ENCODE results near the gene SLC39A11.

Gene SLC39A11

DNA sequence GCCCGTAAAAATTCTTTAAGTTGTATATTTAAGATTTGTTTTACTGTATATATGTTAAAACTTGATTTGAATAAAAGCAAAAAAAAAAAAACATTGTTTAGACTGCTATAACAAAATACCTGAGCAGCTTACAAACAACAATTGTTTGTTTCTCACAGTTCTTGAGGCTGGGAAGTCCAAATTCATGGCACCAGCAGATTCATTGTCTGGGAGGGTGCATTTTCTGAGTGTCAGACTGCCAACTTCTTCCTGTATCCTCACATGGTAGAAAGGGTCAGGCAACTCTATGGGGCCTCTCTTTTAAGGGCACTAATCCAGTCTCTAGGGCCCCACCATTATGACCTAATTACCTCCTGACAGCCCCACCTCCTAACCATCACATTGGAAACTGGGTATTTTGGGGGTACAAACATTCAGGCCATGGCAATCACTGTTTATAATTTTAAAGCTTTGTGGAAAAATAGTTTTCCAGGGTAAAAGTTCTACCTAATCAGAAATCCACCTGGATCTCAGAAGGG lies 281.4 kb downstream of the SLC39A11 start:
- no peak for DNase-seq (ENCODE audit: low read depth in 1 of 2, low spot score in 1 of 2)
- TF ChIP-seq, protein P1, sequence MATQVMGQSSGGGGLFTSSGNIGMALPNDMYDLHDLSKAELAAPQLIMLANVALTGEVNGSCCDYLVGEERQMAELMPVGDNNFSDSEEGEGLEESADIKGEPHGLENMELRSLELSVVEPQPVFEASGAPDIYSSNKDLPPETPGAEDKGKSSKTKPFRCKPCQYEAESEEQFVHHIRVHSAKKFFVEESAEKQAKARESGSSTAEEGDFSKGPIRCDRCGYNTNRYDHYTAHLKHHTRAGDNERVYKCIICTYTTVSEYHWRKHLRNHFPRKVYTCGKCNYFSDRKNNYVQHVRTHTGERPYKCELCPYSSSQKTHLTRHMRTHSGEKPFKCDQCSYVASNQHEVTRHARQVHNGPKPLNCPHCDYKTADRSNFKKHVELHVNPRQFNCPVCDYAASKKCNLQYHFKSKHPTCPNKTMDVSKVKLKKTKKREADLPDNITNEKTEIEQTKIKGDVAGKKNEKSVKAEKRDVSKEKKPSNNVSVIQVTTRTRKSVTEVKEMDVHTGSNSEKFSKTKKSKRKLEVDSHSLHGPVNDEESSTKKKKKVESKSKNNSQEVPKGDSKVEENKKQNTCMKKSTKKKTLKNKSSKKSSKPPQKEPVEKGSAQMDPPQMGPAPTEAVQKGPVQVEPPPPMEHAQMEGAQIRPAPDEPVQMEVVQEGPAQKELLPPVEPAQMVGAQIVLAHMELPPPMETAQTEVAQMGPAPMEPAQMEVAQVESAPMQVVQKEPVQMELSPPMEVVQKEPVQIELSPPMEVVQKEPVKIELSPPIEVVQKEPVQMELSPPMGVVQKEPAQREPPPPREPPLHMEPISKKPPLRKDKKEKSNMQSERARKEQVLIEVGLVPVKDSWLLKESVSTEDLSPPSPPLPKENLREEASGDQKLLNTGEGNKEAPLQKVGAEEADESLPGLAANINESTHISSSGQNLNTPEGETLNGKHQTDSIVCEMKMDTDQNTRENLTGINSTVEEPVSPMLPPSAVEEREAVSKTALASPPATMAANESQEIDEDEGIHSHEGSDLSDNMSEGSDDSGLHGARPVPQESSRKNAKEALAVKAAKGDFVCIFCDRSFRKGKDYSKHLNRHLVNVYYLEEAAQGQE (IDR thresholded peaks at IDR 0.05; ENCODE audit: insufficient replicate concordance, low read depth): no peak
- no peak for TF ChIP-seq POLR2AphosphoS5 (IDR thresholded peaks at IDR 0.05; ENCODE audit: low read depth)
- no peak for TF ChIP-seq GABPA (IDR thresholded peaks at IDR 0.05; ENCODE audit: low read depth)
- TF ChIP-seq, protein P2, sequence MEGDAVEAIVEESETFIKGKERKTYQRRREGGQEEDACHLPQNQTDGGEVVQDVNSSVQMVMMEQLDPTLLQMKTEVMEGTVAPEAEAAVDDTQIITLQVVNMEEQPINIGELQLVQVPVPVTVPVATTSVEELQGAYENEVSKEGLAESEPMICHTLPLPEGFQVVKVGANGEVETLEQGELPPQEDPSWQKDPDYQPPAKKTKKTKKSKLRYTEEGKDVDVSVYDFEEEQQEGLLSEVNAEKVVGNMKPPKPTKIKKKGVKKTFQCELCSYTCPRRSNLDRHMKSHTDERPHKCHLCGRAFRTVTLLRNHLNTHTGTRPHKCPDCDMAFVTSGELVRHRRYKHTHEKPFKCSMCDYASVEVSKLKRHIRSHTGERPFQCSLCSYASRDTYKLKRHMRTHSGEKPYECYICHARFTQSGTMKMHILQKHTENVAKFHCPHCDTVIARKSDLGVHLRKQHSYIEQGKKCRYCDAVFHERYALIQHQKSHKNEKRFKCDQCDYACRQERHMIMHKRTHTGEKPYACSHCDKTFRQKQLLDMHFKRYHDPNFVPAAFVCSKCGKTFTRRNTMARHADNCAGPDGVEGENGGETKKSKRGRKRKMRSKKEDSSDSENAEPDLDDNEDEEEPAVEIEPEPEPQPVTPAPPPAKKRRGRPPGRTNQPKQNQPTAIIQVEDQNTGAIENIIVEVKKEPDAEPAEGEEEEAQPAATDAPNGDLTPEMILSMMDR (IDR thresholded peaks at IDR 0.05; ENCODE audit: insufficient read depth, low read length): no peak
- TF ChIP-seq SPI1 (IDR thresholded peaks at IDR 0.05; ENCODE audit: borderline replicate concordance, low read depth): no peak
- no peaks in the 10 kb centered on the region for H3K27me3 ChIP-seq (ENCODE audit: insufficient read depth, poor library complexity, severe bottlenecking)

DNA sequence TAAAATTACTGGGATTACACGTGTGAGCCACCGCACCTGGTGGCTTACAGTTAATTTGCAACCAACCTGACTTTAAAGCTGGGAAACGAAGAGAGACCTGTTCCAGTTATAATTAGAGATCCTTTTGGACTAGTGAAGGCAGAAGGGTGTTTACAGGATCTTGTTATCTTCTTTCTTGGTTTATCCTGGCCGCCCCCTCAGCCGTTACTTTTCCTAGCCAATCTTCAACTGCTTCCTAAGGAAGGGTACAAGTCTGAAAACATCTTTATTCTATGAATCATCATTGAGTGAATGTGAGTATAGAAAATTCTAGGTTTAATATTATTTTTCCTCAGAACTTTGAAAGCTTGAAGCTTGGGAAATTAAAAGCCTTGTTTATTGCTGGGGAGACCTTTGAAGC lies 286.5 kb downstream of the SLC39A11 start:
- no peak for DNase-seq (ENCODE audit: low read depth in 1 of 2, low spot score in 1 of 2)
- no peak overlapping the region for H3K27ac ChIP-seq (replicated peaks)
- H3K27me3 ChIP-seq (ENCODE audit: insufficient read depth, poor library complexity, severe bottlenecking): no peaks in the 10 kb centered on the region
- H3K4me3 ChIP-seq (replicated peaks; ENCODE audit: insufficient read depth, low read length): no peak overlapping the region
- TF ChIP-seq, protein P1 (IDR thresholded peaks at IDR 0.05; ENCODE audit: insufficient replicate concordance, low read depth): no peak
- TF ChIP-seq SPI1 (IDR thresholded peaks at IDR 0.05; ENCODE audit: borderline replicate concordance, low read depth): no peak
- TF ChIP-seq GABPA (IDR thresholded peaks at IDR 0.05; ENCODE audit: low read depth): no peak
- TF ChIP-seq, protein P2 (IDR thresholded peaks at IDR 0.05; ENCODE audit: insufficient read depth, low read length): no peak
- TF ChIP-seq POLR2AphosphoS5 (IDR thresholded peaks at IDR 0.05; ENCODE audit: low read depth): no peak

More for the DNA sequence above, 281.4 kb downstream of the SLC39A11 start:
- no peak overlapping the region for H3K4me3 ChIP-seq (replicated peaks; ENCODE audit: insufficient read depth, low read length)
- no peak overlapping the region for H3K27ac ChIP-seq (replicated peaks)

DNA sequence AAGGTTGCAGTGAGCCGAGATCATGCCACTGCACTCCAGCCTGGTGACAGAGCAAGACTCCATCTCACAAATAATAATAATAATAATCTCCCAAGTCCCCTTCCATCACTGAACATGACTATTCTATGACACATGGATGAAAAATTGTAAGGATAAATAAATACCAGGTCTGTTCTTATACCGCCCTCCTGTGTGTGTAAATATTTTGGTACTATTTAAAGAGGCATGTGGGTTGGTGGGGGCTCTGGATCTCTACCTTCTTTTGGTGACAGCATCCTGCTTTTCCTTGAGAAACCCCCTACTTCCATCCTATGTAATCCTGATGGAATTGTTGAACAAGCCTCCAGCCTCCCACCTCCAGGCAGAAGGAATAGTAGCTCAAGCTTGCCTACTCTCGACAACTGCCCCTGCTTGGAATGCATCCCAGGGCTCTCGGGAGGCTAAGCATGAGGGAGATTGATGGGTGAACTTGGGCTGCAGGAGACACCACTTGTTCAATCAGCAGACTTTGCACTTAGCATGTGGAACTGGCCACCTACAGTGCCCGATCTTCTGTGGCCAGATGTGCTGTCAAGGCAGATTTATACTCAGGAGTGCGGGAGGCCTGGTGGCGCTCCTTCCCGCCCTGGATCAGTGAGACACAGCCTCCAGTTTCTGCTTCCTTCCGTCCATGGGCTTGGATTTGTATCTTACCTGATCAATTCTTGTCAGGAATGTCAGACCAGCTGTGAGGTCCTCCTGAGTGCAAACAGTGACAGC lies 287.4 kb downstream of the SLC39A11 start:
- TF ChIP-seq SPI1 (IDR thresholded peaks at IDR 0.05; ENCODE audit: borderline replicate concordance, low read depth): no peak
- TF ChIP-seq POLR2AphosphoS5 (IDR thresholded peaks at IDR 0.05; ENCODE audit: low read depth): no peak
- TF ChIP-seq, protein P2 (IDR thresholded peaks at IDR 0.05; ENCODE audit: insufficient read depth, low read length): no peak
- H3K27ac ChIP-seq (replicated peaks): no peak overlapping the region

More for the DNA sequence above, 287.4 kb downstream of the SLC39A11 start:
- Histone ChIP-seq H3K4me3 (replicated peaks; ENCODE audit: insufficient read depth, low read length) (no peak overlapping the region), H3K27me3 (ENCODE audit: insufficient read depth, poor library complexity, severe bottlenecking) (no peaks in the 10 kb centered on the region)
- DNase-seq (ENCODE audit: low read depth in 1 of 2, low spot score in 1 of 2): no peak

Measured in HL-60 (cell line).